Activated CD4-positive, CD25-positive, alpha-beta regulatory T cell treated with anti-CD3 and anti-CD28 coated beads, Interleukin-2, amount 50 U/mL, for 72 hours (primary cell): Measurements from ENCODE around the gene DLX5.
A peak's percentile ranks its signal among the peaks of the same experiment; 100 is the strongest.
"Not testable (repeated sequence)": the region's sequence is repeated elsewhere in the genome, so short reads cannot be mapped to it uniquely, and the experiment has no call there.

ENCODE experiments used
- DNase-seq: peaks from one replicate; pipeline ENCODE4 v3.0.0; 2021

The DLX5 gene

DNA sequence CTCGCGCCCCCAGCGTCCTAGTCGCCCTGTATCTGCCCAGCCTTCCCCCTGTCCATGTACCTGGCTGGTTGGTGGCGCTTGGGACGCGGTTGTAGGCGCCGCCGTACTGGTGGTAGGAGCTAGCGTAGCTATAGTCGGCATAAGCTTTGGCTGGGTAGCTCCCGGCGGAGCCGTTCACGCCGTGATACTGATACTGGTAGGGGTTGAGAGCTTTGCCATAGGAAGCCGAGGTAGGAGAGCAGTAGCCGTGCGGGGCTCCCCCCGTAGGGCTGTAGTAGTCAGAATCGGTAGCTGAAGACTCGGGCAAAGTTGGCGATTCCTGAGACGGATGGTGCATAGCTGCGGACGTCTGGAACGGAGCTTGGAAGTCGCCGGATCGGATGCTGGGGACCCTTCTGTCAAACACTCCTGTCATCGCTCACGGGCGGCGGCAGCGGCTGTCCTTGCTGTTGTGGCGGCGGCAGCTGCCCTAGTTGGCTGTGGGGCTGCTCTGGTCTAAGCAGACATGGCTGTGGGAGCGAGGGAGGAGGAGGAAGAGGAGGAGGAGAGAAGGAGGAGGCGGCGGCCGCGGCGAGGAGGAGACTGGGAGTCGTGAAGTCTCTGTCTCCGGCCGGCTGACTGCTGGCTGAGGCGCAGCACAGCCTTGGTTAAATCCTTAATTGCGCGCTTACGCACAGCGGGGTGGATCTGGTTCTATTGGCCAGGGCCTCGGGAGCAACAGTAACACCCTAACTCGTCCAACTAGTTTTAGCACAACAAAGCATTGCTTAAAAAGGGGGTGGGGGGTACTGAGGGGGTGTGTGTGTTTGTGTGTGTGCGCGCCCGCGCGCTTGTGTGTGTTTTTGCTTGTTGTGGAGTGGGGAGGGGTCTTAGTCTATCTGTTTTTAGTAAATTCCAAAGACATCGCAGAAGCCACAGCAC is at the start of gene DLX5:
TSS of gene DLX5 (minus strand) at position 623 of the 921 bp plus-strand sequence. CDS start at position 415, 208 bp downstream.
- DNase-seq: no peak

DNA sequence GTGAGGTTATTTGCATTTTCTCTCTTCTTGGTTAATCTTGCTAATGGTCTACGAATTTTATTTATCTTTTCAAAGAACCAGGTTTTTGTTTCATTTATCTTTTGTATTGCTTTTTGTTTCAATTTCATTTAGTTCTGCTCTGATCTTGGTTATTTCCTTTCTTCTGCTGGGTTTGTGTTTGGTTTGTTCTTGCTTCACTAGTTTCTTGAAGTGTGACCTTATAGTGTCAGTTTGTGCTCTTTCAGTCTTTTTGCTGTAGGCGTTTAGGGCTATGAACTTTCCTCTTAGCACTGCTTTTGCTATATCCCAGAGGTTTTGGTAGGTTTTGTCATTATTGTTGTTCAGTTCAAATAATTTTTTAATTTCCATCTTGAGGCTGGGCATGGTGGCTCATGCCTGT is 47.4 kb upstream of the DLX5 start:
- DNase-seq: not testable (repeated sequence)

DNA sequence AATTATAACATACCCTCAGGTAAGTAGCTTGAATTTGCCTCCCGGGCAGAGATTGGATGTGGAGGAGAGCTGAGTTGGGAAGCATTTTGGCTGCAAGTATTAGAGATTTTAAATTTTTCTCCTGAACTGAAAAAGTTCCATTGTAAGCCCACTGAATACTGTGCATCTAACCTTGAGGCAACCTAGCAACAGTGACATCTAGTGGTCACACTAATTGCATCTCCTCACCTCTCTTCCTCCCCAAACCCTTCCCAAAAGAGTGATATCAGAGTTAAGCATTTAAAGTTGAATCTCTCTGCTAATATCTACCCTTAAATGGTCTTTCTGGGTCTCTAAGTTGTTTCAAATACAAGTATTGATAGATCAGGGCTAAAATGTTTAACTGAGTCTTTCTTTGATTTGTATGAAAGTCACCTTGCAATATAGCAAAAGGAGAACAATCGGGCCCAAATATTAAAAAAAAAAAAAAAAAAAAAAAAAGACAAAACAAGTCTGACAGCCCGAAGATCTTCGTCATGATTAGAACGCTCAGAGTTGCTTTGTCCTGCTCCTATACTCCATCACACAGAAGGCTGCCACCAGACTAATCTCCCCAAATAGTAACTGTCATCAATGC is 40.4 kb upstream of the DLX5 start:
- DNase-seq: no peak

DNA sequence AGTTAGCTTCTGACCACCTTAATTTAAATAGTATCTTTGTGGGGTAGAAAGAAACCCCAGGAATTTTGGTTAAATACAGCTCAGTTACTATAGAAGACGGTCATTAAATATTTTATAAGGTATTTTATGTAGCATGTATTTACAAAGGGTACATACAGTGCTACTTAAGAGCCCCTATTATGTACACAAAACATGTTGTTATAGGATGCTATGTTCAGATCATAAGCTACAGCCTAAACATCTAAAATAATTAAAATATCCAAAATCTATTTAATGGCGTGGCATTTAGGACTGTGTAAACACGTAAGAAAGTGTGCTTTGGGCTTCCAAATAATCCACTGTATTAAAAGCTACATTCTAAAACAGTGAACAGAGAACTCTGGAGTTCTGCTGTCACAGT is 39.4 kb upstream of the DLX5 start:
- no peak for DNase-seq

DNA sequence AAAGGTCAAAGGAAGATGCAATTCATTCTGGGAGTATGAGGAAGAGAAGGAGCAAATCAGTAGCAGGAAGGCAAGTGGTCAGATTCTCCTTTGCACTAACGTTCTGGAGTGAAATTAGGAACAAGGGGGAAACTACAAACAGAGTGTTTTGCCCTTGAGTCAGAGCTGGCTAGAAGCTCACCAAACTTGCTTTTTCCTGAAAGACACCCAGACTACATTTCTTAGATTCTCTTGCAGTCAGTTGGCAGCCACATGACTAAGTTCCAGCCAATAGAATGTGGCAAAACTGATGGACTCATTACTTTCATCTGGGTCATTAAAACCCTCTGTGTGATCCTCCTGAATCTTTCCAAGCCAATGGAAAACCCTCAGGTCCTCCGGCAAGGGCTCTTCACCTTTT is 18.6 kb upstream of the DLX5 start:
- no peak for DNase-seq

DNA sequence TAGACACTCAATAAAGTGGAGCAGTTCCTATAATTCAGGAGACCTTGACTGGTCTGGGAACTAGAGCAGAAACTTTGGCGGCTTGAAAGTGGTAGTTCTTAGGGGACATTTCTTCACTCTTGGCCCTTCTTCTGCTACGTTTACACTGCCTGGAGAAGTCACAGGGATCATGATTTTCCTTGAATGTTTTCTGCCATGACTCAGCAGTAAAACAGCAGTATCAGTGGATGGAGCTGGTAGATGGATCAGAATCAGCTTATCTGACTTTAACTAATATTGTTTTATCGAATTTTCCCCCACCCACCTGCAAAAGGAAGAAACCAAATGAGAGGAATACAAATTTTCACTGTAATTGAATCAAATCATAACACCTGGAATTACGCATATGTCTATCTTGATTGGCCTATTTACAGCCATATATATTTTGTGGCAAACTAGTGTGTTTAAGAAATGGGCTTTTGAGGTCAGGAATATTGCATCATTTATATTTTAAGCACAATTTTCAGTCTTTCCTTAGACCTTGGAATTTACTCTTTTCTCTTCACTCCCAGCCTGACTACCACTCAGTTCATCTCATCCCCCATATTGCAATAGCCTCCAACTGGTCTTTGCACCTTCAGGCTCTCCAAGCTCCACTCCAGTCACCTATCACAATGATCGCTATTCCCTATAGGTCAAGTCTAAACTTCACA is 14.9 kb upstream of the DLX5 start:
- no peak for DNase-seq

DNA sequence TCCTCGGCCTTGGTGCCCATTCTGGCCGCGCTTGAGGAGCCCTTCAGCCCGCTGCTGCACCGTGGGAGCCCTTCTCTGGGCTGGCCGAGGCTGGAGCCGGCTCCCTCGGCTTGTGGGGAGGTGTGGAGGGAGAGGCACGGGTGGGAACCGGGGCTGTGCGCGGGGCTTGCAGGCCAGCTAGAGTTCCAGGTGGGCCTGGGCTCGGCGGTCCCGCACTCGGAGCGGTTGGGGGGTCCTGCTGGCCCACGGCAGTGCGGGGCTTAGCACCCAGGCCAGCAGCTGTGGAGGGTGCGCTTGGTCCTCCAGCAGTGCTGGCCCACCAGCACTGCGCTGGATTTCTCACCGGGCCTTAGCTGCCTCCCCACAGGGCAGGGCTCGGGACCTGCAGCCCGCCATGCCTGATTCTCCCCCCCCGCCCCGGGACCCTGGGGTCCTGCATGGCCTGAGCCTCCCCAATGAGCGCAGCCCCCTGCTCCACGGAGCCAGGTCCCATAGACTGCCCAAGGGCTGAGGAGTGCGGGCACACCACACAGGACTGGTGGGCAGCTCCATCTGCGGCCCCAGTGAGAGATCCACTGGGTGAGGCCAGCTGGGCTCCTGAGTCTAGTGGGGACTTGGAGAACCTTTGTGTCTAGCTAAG is 9.7 kb upstream of the DLX5 start:
- DNase-seq: not testable (repeated sequence)

DNA sequence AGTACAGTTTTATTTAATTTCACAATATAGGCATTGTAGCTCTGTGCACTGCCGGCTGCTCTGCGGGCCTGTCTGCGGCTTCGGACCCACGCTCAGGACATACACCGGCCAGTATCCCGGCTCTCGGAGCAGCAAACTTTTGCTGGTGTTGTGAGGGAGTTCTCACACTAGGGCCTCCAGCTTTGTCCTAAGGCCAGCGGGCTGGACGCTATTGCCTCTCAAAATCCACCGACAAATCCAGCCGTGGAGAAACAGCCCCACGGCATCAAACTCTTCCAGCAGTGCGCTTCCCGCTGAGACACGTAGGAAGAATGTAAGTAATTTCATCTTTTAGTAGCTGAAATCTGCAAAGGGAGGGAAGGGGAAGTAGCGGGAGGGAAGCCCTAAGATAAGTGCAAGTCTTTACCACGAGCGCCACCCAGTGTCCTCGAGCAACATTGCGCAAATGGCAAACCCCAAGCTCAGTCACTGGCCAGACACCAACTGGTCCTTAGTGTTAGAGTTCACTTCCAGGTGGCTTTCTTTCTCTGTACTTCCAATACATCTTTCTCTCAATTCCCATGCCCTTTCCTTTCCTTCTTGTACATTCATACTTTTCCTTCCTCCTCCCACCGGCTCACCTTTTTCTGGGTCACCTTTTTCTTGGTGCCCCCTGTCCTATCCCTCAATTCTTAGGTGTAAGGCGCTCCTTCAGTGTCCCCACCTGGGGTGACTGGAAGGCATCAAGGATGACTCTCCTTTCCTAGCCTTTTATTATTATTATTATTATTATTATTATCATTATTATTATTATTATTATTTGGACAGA is 3.0 kb upstream of the DLX5 start:
- peak; percentile 56 for DNase-seq

DNA sequence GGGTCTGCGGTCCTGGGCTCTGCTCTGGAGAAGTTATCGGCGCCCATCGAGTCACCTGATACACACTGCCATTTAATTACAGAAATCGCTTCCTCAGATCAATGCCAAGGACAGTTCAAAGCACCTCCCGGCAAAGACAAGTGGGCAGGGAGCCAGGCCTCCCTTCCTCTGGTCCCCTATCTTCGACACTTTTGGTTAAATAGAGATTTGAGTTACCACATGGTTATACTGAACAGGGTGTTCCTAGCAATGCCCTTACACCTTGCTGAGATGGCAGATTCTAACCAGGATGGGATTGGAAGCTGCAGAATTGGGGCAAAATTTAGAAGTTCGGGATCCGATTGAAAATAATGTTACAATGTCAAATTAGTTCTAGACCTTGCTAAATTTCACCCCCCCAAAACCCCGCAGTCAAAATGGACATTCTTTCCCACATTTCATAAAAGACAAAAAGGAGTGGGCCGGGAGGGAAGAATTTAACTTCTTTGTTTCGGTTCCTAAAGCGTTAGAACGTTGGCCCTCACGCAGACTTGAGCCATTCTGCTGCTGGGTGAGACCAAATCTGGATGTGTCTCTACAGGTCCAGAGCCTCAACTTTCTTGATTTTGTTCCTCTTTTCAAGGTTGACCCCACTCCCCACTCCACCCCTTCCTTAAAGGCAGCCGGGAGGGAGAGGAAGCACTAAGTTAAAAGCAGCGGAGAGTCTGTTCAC is 2.2 kb upstream of the DLX5 start:
- no peak for DNase-seq

DNA sequence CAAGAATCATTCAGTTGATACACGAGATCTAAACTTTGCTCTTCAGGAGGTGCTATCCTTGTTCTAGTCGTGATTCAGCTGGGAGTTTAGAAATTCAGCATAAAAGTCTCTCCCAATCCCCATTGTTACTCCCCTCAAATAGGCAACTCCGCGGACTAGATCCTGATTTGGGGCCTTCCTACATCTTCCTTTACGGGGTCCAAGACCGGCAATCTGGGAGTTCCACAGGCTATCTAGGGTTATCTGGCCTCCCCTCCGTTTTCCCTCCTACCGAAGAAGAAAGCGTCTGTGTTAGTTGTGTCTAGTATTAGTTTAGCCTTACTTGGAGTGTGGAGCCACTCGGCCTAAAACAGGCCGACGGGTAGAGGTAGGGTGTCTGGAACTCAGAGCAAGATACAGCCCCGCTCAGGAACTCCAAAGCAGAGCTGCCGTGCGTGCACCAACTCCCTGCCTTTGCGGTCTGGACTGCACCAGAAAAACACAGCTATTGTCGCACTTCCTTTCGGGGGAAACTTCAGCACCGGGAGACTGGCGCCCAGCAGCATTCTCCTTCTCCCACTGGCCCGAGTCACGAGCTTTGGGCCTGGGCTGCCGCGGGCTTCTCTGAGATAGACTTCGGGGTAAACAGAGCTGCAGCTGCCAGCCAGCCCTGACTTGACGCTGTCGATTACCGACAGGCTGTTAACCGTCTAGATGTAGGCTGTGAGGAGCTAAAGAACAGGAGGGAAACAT is 1.5 kb upstream of the DLX5 start:
- DNase-seq: no peak

DNA sequence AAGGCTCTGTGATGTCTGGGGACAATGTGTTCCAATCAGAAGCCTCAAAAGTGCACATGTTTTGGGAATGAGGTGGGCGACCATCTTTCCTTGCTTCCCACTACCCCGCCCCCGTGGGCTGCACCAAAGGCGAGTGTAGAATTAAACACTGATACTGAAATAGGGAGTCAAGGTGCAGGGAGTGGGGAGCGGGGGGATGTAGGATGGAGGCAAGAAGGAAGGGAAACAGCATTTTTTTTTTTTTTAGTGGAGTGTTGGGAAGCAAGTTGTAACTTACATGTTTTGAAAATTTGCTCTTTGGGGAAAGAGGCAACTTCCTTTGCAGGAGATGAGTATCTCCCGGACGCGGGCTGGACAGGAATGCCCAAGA is 484 bp upstream of the DLX5 start:
- no peak for DNase-seq

DNA sequence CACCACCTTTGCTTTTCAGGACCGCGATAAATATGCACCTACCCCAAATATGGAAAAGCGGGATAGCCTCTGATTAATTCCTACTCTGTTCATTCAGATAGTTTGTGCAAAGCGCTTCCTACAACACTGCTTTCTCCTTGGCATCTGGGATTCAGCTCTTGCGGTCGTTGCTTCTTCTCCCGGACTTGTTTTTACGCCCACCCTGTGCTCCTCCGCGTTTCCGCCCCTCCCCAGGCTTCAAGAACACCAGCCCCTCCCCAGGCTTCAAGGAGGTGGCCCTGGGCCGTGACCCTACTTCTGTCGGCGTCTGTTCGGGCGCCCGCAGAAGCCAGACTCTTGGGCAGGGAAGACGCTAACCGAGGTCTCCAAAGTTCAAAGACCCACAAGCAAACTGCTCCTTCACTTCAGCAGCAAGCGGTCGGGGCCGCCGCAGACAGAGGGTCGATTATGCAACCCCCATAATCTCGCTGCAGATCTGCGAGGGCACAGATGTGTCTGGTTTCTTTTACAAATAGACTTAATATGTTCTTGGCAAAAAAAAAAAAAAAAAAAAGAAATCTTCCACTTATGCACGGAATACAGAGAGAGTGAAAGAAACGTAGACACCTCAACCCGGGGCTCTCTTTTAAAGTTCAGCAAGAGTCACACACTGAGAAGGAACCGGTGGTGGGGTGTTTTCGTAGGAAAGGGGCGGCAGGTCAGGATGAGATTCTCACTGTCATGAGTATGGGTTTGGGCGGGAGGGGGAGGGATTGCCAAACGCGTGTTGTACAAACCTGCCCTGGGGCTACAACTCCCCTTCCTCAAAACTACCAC is 1.9 kb downstream of the DLX5 start:
- no peak for DNase-seq

DNA sequence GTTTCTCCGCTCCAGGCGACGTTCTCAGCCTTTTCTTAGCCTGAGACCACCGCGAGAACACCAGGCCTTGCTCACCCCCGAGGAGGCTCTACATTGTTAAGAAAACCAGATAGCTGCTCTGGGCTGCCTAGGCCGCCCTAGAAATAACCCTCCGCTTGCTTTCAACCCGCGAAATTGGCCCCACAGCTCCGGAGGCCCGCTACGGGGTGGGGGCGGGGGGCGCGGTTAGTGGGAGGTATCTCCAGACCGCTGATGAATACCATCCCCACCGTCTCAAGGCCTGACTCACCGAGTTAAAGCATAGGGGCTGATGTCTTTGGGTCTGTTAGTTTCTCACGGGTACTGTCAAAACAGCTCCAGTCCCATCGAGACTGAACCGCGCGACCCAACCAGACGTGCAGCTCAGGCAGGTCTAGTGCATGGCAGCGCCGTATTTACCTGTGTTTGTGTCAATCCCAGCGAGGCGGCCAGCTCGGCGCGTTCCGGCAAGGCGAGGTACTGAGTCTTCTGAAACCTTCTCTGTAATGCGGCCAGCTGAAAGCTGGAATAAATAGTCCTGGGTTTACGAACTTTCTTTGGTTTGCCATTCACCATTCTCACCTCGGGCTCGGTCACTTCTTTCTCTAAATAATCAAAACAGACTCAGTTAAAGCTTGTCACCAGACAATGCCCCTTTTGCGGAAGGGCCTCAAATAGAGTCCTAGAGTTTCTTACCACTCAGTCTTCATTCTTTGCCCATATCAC is 2.7 kb downstream of the DLX5 start:
- no peak for DNase-seq

DNA sequence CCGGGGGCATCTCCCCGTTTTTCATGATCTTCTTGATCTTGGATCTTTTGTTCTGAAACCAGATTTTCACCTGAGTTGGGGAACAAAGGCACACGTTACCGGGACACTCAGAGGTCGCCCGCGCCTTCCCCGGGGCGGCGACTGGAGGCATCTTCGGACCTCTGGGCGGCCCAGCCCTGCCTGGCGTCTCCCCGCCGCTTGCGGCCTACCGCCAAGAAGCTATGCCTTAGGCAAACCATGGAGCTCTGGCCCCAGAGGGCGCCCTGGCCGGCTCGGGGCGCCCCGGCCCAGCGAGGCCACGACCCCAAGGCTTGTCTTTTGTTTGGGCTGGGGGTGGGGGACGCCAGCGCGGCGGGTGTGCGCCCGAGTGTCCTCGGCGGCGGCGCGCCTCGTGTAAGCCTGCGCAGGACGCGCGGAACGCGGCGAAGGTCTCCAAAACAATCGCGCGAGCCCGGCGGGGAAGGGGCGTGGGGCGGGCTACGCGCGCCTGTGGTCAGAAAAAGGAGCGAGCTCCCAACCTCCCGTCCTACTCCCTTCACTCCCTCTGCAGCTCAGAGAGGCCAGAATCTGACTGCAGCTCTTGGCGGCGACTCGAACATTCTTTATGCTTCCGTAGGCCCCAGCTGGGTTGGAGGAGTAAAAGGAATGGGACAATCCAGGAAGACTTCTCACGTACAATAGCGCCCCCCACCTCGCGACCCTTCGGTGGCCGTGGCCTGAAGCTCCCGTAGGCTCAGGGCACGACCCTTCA is 3.5 kb downstream of the DLX5 start:
- DNase-seq: no peak

DNA sequence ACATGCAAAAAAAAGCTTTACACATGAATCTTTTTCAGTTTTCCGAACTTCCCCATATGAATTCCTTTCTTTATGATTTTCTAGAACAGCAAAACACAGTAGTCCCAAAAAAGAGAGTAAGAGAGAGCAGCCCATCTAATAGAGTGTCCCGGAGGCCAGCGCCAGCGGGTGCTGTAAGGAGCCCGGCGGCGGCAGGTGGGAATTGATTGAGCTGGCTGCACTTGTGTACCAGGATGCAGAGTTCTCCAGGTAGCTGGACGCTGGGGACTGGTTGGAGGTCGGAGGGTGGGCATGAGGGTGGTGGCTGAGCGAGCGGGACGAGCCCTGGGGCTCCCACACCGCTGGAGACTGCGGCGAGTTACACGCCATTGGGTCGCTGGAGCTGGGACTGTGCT is 4.0 kb downstream of the DLX5 start:
- DNase-seq: no peak

DNA sequence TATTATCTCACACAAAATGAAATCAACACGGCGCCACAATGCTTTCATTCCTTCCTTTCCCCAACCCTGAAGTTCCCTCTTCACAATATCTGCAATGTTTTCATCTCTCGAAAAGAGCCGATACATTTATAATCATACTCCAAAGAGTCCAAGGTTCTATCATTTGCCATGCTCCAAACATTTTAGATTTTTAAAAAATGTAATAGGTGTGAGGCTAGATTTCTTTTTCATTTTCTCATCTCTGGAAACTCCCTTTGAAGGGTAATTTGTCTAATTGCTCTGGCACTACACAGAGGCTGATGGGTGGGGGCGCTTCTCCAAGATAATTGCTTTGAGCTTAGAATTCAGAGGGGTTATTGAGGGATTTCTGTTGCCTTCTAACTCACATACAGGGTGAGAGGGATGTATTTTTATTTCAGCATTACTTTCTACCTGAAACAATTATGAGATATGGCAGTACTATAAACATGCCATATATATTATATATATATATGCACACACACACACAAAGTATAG is 4.9 kb downstream of the DLX5 start:
- DNase-seq: no peak

DNA sequence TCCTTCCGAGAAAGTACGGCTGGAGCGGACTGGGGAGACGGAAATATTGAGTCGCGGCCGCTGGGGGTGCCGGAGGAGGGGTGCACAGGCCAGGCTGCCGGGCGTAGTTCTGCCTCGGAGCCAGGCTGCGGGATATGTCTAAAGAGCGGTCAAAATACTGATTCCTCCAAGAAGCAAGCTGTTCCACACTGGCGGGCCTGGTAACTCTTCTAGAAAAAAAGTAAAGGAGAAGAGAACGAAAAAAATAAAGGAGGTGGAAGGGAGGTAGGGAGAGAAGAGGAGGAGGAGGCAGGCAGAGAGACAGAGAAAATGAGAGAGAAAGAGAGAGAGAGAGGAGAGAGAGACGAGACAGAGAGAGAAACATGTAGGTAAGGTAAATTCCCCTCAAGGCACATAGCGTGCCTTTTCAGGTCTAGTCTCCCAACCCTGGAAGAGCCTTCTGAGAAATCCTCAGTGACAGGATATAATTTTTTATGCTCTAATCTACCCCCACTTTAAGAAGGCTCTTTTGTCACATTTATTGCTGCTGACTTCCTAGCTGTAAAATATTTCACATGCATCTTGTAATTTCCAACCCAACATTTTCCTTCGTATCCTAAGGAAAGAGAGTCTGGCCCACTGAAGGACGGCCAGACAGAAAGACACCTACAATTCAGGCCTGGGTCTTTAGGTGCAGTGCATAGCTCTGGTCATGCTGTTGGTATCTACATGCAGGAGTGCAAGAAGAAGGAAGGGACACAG is 5.7 kb downstream of the DLX5 start:
- DNase-seq: no peak

DNA sequence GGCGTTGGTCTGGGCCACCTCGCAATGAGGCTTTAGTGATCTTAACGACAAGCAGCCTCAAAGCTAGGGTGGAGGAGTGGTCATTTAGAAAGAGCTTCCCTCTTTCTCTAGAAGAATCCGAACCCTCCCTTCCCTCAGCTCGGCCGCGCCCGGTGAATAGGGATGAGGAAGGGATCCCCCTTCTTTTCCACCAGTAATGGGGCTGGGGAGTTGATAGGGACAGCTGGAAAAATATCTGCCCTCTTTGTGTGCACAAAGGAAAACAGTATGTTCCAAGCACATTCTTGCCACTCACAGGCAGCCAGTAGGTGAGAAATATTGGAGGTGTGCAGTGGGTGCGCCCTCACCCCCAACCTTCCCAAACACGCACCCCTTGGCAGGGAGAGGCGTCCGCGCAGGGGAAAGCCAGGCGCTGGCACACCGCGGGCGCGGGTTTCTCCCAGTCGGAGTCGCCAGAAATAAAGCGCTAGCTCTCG is 6.5 kb downstream of the DLX5 start:
- DNase-seq: no peak
